ENCODE data around the gene PTPN5.

DNA sequence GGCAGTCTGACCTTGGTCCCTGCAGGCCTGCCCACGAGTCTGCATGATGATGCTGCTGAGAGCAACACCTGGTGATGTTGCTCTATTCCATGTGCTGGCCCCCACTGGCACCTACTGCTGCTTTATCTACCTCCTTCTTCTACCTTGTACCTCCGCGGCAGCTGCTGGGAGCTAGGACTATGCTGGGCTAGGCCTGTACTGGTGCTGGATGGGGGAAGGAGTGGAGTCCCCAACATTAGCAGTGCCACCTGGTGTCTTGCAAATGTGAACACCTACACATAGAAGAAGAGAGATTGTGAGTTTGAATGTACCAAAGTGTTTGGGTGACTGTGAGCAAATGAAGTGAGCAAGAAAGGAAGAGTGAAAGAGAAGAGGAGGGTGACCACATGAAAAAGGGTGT lies 30.5 kb downstream of the PTPN5 start:
- TF ChIP-seq CTCF (conservative IDR thresholded peaks at IDR 0.05) (no peak), EZH2 (IDR thresholded peaks at IDR 0.05; ENCODE audit: low read depth) (no peak)

Measured in PC-9 (cell line).